ENCODE measurements around the gene PTPN22. TPM values are rescaled to one million over a fixed set of nuclear protein-coding genes. Genes with fewer than 3 reads are reported as not detected.
A peak's percentile ranks its signal among the peaks of the same experiment; 100 is the strongest.

The PTPN22 gene
- total and polyA plus RNA-seq, 11 donors, result 0.16 to 4.2 (median 0.45) TPM

DNA sequence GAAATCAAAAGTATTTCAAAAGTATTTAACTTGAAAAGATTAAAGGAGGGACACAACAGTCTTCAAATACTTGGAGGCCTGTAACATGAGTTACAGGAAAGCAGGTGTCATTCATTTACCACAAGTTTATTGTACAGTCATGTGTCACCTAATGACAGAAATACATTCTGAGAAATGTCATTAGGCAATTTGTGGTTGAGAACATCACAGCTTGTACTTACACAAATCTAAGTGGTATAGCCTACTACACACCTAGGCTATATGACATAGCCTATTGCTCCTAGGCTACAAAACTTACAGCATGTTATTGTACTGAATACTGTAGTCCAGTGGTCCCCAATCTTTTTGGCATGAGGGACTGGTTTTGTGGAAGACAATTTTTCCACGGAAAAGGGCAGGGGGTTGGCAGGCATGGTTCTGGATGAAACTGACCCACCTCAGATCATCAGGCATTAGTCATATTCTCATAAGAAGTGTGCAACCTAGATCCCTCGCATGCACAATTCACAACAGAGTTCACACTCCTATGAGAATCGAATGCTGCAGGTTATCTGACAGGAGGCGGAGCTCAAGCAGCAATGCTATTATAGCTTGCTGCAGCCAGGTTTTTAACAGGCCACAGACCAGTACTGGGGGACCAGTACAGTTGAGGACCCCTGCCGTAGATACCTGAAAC is 87.3 kb downstream of the PTPN22 start:
- intact Hi-C loops (cut with DNase I), result no loop called here

DNA sequence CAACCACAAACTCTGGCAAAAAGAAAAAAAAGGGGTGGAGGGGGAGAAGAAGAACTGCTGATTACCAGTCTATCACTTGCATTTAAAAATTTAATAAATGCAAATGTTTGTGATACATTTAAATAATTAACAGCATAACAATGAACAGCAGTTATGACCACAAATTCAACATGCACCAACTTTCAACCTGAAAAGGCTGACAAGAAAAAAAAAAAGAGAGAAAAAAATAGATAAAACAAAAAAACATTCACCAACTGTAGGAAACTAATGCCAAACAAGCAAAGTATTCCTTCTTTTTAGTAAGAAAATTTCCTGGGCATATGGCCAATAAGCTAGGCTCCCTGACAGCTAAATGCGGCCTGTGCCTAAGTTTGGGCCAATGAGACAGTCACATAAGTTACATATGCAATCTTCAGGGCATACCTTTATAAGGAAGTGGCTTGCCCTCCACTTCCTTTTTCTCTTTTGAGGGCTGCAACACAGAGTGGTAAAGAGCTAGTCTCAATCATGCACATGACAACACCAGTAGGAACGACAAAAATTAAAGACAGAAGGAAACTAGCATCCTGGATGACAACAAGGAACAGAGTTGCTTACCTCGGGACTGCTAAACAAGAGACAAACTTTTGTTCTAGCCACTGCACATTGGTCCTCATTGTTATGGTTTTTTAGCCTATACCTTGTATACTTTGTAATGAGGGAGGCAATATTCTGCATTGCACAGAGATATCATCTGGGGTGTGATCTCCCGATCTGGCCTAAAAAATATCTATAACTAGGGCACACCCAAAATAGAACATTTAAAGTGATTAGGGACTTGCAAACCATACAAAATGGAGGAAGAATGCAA is 88.0 kb downstream of the PTPN22 start:
- 25 to 32% (median 28%) methylated on average over 4 of the region's 4 CpGs for WGBS, 4 donors
- peak in 3 of 5 donors; percentile 19 to 37 (median 25) for DNase-seq

More for the DNA sequence above, 87.3 kb downstream of the PTPN22 start:
- 62 to 71% (median 67%) methylated on average over 4 to 5 of the region's 5 CpGs for WGBS, 4 donors
- H3K4me3 ChIP-seq, result peak overlapping the region in 1 of 12 donors; percentile 2
- TF ChIP-seq POLR2A (IDR thresholded peaks at IDR 0.05), result no peak
- TF ChIP-seq, protein P1, sequence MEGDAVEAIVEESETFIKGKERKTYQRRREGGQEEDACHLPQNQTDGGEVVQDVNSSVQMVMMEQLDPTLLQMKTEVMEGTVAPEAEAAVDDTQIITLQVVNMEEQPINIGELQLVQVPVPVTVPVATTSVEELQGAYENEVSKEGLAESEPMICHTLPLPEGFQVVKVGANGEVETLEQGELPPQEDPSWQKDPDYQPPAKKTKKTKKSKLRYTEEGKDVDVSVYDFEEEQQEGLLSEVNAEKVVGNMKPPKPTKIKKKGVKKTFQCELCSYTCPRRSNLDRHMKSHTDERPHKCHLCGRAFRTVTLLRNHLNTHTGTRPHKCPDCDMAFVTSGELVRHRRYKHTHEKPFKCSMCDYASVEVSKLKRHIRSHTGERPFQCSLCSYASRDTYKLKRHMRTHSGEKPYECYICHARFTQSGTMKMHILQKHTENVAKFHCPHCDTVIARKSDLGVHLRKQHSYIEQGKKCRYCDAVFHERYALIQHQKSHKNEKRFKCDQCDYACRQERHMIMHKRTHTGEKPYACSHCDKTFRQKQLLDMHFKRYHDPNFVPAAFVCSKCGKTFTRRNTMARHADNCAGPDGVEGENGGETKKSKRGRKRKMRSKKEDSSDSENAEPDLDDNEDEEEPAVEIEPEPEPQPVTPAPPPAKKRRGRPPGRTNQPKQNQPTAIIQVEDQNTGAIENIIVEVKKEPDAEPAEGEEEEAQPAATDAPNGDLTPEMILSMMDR (IDR thresholded peaks at IDR 0.05), result no peak
- H3K27ac ChIP-seq, result peak overlapping the region in 2 of 12 donors; percentile 26 to 86
- peaks cover 0 to 72% (median 50%) of the 10 kb centered on the region in 12 donors for H3K4me1 ChIP-seq
- H3K36me3 ChIP-seq, result peaks cover 0 to under 1% (median 0%) of the 10 kb centered on the region in 9 donors
- DNase-seq (no peak), ATAC-seq (peak in 2 of 4 donors; percentile 48 to 56)
- H3K9me3 ChIP-seq, result no peaks in the 10 kb centered on the region
- no peaks in the 10 kb centered on the region for H3K27me3 ChIP-seq

DNA sequence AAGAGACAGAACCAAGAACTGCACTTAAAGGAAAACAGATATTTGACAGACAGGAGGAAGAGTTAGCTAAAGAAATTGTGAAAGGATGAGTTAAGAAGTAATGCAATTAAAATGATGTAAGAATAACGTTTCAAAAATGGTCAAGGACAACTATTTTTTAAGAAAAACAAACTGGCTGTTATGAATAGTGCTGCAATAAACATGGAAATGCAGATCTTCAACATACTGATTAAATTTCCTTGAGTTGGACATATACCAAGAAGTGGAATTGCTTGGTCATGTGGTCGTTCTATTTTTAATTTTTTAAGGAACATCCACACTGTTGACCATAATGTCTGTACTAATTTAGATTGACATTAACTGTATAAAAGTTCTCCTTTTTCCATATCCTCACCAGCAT is 89.1 kb downstream of the PTPN22 start:
- peak in 1 of 4 donors; percentile 21 for ATAC-seq
- no peak for TF ChIP-seq POLR2A (IDR thresholded peaks at IDR 0.05)
- TF ChIP-seq, protein P1 (IDR thresholded peaks at IDR 0.05), result no peak
- Histone ChIP-seq H3K9me3 (no peaks in the 10 kb centered on the region), H3K27ac (peak overlapping the region in 7 of 12 donors; percentile 3 to 86 (median 14)), H3K4me3 (no peak overlapping the region), H3K36me3 (peaks cover 0 to 5% (median 0%) of the 10 kb centered on the region in 9 donors), H3K27me3 (no peaks in the 10 kb centered on the region), H3K4me1 (peaks cover 0 to 72% (median 44%) of the 10 kb centered on the region in 12 donors)
- DNase-seq, result no peak
- 8 to 15% (median 11%) methylated on average over 2 of the region's 2 CpGs for WGBS, 4 donors
- intact Hi-C loops (cut with DNase I), result no loop called here

More for the DNA sequence above, 88.0 kb downstream of the PTPN22 start:
- Histone ChIP-seq H3K27me3 (no peaks in the 10 kb centered on the region), H3K9me3 (no peaks in the 10 kb centered on the region), H3K4me3 (peak overlapping the region in 1 of 12 donors; percentile 2), H3K4me1 (peaks cover 0 to 72% (median 47%) of the 10 kb centered on the region in 12 donors), H3K27ac (peak overlapping the region in 7 of 12 donors; percentile 3 to 86 (median 26)), H3K36me3 (no peaks in the 10 kb centered on the region)
- peak in 3 of 4 donors; percentile 72 to 83 (median 82) for ATAC-seq
- no peak for TF ChIP-seq POLR2A (IDR thresholded peaks at IDR 0.05)
- TF ChIP-seq, protein P1 (IDR thresholded peaks at IDR 0.05), result no peak
- intact Hi-C loops (cut with DNase I), result no loop called here

All from heart left ventricle (tissue), 16 donors.